GM12891 (cell line): ENCODE results near the gene TSPO2.

Experiments used
- DNase-seq: peaks from one replicate; pipeline ENCODE4 v3.0.0; 2011; ENCODE audit warnings: low spot score; ENCODE audit not compliant: insufficient read length
- FAIRE-seq: peaks from 2 replicates; lab custom pipeline; 2011; peaks lifted over from hg19 to GRCh38; lab: Jason Lieb, UNC
- PAX5 ChIP-seq: IDR thresholded peaks from 2 replicates; pipeline ENCODE4 v1.6.1; 2011; ENCODE audit warnings: low read length, moderate library complexity, mild to moderate bottlenecking; ENCODE audit not compliant: insufficient read depth, severe bottlenecking
- POLR2A ChIP-seq: IDR thresholded peaks from 2 replicates; pipeline ENCODE4 v1.6.1; 2011; ENCODE audit warnings: low read depth, low read length, control low read depth
- POLR2AphosphoS5 ChIP-seq: IDR thresholded peaks from 2 replicates; pipeline ENCODE4 v1.6.1; 2011; ENCODE audit warnings: low read depth, low read length, control low read depth
- POU2F2 ChIP-seq: IDR thresholded peaks from 2 replicates; pipeline ENCODE4 v1.6.1; 2011; ENCODE audit warnings: low read depth, mild to moderate bottlenecking, control low read depth, low read length, moderate library complexity
- SPI1 ChIP-seq: IDR thresholded peaks from 2 replicates; pipeline ENCODE4 v1.6.1; 2011; ENCODE audit warnings: low read depth, low read length, control low read depth
- TAF1 ChIP-seq: IDR thresholded peaks from 2 replicates; pipeline ENCODE4 v1.6.1; 2011; ENCODE audit warnings: low read depth, low read length, control low read depth

TSPO2 gene

GRCh38 chr6:41027241-41027640 is 15.0 kb upstream of the TSPO2 start:
- no peak for TF ChIP-seq PAX5
- no peak for TF ChIP-seq TAF1
- TF ChIP-seq POU2F2: no peak
- no peak for TF ChIP-seq POLR2AphosphoS5
- no peak for TF ChIP-seq POLR2A
- no peak for TF ChIP-seq SPI1
- no peak for DNase-seq
- no peak for FAIRE-seq

DNA sequence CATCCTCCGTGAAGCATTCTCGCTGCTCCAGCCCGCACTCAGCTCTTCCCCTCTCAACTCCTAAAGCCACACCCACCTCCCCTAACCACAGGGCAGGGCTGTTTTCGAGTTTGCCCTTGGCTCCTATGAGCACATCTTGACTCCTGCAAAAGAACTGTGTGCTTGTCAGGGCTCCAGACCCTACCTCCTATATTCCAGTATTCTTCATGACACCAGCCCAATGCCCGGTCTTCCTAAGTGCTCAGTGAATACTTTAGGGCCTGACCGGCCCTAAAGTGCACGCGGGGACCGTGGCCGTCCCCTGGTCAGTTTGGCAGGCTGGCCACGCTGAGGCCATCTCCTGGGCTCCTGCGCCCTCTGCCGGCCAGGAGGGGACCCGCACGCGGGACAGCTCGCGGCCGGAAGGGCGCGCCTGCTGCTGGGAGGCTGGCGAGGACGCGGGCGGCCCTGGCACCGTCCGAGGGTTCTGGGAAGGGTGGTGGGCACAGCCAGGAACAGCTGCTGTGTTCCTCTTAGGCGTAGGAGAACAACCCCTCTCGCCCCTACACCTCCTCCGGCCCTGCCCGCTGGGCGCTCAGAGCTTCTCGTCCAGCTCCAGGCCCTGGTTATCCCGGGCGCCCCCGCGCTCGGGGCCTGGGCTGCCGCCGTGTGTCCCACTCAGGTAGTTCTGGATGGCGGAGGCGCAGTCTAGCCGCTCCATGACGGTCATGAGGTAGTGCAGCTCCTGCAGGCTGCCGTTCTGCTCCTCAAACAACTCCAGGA is 14.3 kb upstream of the TSPO2 start:
- peak; percentile 96 for FAIRE-seq
- no peak for TF ChIP-seq POU2F2
- no peak for TF ChIP-seq POLR2AphosphoS5
- no peak for TF ChIP-seq PAX5
- TF ChIP-seq TAF1: no peak
- TF ChIP-seq SPI1: no peak
- no peak for TF ChIP-seq POLR2A
- DNase-seq: peak; percentile 85

DNA sequence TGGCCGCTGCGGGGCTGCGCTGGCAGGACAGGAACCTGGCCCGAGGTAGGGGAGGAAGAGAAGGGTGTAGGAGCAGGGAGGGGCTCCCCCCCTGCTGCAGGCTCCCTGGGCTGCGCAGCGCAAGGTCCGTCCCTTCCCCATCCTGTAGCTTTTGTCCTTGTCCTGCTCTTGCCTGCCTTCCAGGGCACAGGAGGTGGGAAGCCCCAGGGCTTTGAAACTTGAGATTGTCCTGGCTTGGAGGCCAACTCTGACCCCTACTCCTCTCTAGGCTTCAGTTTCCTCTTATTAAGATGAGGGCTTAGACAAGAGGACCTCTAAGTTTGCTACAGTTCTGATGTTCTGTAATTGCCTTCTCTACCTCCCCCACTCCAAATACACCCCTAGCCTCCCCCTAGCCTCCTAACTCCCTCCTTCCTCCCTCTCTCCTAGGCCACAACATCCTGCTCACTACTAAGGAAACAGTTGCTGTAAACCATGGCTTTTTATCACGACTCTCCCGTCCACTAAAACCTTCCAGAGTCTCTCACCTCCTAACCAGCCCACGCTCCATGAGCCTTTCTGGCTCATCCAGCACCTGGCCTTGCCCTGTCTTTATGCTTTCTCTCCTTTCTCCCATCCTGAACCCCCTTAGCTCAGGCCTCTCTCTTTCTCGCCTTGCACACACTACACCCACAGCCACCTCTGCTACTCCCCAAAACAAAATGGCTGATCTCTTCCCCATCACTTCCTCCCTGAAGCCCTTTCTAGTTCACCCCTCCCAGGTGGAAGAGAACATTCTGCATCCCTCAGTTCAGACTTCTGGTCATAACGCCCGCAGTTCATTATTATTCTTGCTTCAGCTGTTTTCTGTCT is 13.5 kb upstream of the TSPO2 start:
- no peak for DNase-seq
- no peak for FAIRE-seq
- TF ChIP-seq SPI1 (peak; percentile 51; the same call in 1 of the 2 replicates), PAX5 (no peak), TAF1 (no peak), POLR2AphosphoS5 (no peak), POLR2A (no peak), POU2F2 (no peak)

GRCh38 chr6:41032830-41033229 is 9.4 kb upstream of the TSPO2 start:
- FAIRE-seq: no peak
- no peak for DNase-seq
- TF ChIP-seq POU2F2 (no peak), TAF1 (no peak), SPI1 (no peak), POLR2A (no peak), POLR2AphosphoS5 (no peak), PAX5 (no peak)

- DNase-seq (no peak), FAIRE-seq (no peak)
Measured at GRCh38 chr6:41033776-41034175, 8.5 kb upstream of the TSPO2 start.

DNA sequence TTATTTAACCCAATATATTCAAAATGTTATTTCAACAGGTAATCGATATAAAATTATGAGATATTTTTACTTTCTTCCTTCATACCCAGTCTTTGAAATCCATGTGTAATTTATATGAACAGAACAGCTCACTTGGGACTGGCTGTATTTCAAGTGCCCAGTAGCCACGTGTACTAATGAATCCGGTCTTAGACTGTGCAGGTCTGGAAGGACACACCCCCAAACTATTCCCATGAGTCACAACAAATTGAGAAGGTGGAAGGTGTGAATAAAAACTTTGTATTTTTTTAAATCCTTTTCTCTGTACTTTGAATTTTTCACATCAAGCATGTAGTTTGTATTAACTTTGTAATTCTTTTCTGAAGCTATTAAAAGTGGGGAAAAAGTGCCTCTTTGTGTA is 6.1 kb upstream of the TSPO2 start:
- no peak for DNase-seq
- FAIRE-seq: no peak
- TF ChIP-seq POLR2A (no peak), POLR2AphosphoS5 (no peak), TAF1 (no peak), PAX5 (no peak), SPI1 (no peak), POU2F2 (no peak)

More at GRCh38 chr6:41033776-41034175, 8.5 kb upstream of the TSPO2 start:
- TF ChIP-seq PAX5 (no peak), POLR2A (no peak), POU2F2 (no peak), TAF1 (no peak), SPI1 (no peak), POLR2AphosphoS5 (no peak)

GRCh38 chr6:41036601-41037000 is 5.7 kb upstream of the TSPO2 start:
- DNase-seq: no peak
- no peak for FAIRE-seq
- no peak for TF ChIP-seq POU2F2
- no peak for TF ChIP-seq SPI1
- TF ChIP-seq PAX5: no peak
- TF ChIP-seq POLR2A: no peak
- TF ChIP-seq TAF1: no peak
- TF ChIP-seq POLR2AphosphoS5: no peak

DNA sequence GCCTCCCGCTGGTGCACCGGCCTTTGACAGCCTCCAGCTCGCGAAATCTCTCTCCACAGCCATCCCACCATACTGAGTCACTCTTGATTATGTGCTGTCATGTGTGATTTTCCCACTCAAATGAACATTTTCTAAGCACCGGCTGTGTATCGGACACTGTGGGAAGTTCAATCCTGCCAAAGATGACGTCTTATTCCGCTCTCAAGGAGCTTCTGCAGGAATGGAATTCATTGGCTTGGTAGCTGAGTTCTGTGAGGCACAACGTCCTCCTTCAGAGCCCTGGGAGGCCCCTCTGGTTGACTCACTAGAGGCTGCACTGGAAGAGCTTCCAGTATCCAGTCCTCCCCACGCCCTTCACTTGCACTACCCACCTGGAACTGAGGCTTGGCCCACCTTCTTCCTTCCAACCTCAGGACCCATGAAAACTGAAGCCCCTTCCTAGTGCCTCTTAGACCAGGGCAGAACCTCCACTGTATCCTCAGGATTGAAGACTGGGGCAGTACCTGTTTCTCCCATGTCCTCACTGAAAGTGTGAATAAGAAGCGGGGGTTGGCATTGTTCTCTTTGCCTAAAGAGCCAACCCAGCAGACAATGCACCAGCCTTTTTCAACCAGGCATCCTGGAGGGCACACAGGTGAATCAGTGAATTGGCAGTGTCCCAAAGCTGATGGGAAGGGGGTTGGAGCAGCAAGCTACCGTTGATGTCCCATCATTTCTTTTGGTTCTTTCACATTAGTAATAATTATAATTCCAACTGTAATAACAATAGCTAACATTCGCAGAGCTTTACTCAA is 5.0 kb upstream of the TSPO2 start:
- TF ChIP-seq POU2F2 (no peak), SPI1 (no peak), PAX5 (no peak), TAF1 (no peak), POLR2A (no peak), POLR2AphosphoS5 (no peak)
- no peak for FAIRE-seq
- no peak for DNase-seq

DNA sequence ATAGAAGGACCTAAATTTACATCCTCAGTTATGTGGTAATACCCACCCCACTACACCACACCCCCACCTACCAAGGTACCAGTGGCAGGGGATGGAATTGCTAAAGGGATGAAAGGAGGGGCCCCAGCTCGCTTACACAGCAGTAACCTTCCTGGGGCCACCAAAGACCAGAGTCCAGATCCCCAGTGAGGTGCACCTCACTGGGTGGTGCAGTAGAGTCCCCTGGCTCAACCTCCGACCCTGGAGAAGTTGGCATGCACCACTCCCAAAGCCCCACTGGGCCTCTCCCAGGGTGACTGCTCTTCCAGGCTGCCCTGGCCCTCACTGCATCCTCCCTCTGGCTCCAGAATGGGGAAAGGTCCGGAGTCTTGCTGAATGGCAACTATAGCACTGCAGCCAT is 4.1 kb upstream of the TSPO2 start:
- TF ChIP-seq POU2F2: no peak
- no peak for TF ChIP-seq POLR2A
- no peak for TF ChIP-seq POLR2AphosphoS5
- TF ChIP-seq TAF1: no peak
- TF ChIP-seq PAX5: no peak
- no peak for TF ChIP-seq SPI1
- FAIRE-seq (no peak), DNase-seq (no peak)
